ENCODE data around the gene PHF21B.

DNA sequence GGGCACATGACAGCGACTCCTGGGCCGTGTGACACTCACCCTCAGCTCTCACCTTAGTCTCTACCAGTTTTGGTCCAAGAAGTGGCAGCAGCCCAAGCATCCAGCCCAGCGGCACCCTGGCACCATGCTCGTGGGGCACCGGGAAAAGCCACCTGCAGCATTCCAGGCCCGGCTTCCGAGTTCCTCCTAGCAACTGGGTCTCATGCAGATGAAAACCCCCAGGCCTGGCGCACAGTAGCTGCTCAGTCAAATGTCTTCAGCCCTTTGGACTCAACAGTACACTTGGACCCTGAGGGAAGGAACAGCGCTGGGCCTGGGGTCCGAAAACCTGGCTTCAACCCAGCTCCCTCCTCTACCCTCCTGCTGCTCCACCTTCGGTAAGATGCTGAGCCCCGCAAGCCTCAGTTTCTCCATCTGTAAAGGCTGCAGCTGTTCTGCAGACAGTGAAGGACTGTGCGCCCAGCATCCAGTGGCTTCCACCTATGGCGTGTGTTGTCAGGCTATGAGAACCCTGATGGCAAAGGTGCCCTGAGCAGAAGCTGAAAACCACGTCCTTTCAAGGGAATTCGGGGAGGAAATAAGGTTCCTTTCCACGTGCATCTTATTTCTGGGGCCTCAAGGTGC is 66.0 kb downstream of the PHF21B start:
- TF ChIP-seq, protein P1, sequence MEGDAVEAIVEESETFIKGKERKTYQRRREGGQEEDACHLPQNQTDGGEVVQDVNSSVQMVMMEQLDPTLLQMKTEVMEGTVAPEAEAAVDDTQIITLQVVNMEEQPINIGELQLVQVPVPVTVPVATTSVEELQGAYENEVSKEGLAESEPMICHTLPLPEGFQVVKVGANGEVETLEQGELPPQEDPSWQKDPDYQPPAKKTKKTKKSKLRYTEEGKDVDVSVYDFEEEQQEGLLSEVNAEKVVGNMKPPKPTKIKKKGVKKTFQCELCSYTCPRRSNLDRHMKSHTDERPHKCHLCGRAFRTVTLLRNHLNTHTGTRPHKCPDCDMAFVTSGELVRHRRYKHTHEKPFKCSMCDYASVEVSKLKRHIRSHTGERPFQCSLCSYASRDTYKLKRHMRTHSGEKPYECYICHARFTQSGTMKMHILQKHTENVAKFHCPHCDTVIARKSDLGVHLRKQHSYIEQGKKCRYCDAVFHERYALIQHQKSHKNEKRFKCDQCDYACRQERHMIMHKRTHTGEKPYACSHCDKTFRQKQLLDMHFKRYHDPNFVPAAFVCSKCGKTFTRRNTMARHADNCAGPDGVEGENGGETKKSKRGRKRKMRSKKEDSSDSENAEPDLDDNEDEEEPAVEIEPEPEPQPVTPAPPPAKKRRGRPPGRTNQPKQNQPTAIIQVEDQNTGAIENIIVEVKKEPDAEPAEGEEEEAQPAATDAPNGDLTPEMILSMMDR (conservative IDR thresholded peaks at IDR 0.05 in 1 of 2, IDR thresholded peaks at IDR 0.05 in 1 of 2; ENCODE audit: extremely low read depth in 1 of 2, insufficient read depth in 1 of 2, low read depth in 1 of 2, low read length in 2 of 2), result no peak
- TF ChIP-seq EZH2 (IDR thresholded peaks at IDR 0.05; ENCODE audit: borderline replicate concordance, low read length), result no peak
